K562 (cell line): ENCODE measurements around the gene PRR5. TPM values are rescaled to one million over a fixed set of nuclear protein-coding genes. Genes with fewer than 3 reads are reported as not detected.
A peak's percentile ranks its signal among the peaks of the same experiment; 100 is the strongest.

Source experiments
- BCOR ChIP-seq: fragments of 450-650 bp; IDR thresholded peaks from 2 replicates; pipeline ENCODE4 v1.6.1; 2016
- CC2D1A ChIP-seq: fragments of 450-650 bp; IDR thresholded peaks from 2 replicates; pipeline ENCODE4 v1.6.1; 2017; ENCODE audit warnings: mild to moderate bottlenecking
- MYNN ChIP-seq, 2 experiments: sonication (generic); formaldehyde crosslinking in 1 of 2; IDR thresholded peaks; 2 replicates each; pipeline versions ENCODE4 v1.5.0 to v1.6.1; 2016 to 2020; ENCODE audit warnings: antibody characterized with exemption in 1 of 2, missing genetic modification reagents in 1 of 2
- NFIC ChIP-seq: fragments of 450-650 bp; IDR thresholded peaks from 2 replicates; pipeline ENCODE4 v1.6.1; 2017; ENCODE audit warnings: mild to moderate bottlenecking, inconsistent platforms
- NFXL1 ChIP-seq: fragments of 450-650 bp; formaldehyde crosslinking; IDR thresholded peaks from 2 replicates; pipeline ENCODE4 v1.4.0; 2021; ENCODE audit warnings: mild to moderate bottlenecking
- POLR2AphosphoS5 ChIP-seq: IDR thresholded peaks from 2 replicates; pipeline ENCODE4 v1.6.1; 2011; ENCODE audit warnings: mild to moderate bottlenecking, low read depth, low read length, moderate library complexity; ENCODE audit not compliant: control insufficient read depth, insufficient read depth
- POLR2G ChIP-seq: fragments of 200-400 bp; formaldehyde crosslinking; IDR thresholded peaks from 2 replicates; pipeline ENCODE4 v1.6.1; 2017; ENCODE audit warnings: low read depth, mild to moderate bottlenecking, antibody characterized with exemption, low read length, moderate library complexity
- RCOR1 ChIP-seq, 2 experiments: IDR thresholded peaks; 2 replicates each; pipeline ENCODE4 v1.6.1; 2012; ENCODE audit warnings: low read depth in 2 of 2, low read length in 2 of 2, borderline replicate concordance in 1 of 2, improper control_type of control experiment in 1 of 2
- TCF7 ChIP-seq: sonication (generic); IDR thresholded peaks from 2 replicates; pipeline ENCODE4 v1.6.1; 2016; ENCODE audit warnings: antibody characterized with exemption, borderline replicate concordance
- TEAD1 ChIP-seq, 2 experiments: fragments of 450-650 bp in 1 of 2; sonication (generic) in 1 of 2; formaldehyde crosslinking; IDR thresholded peaks; 2 replicates each; pipeline versions ENCODE4 v1.4.0 to v1.8.0; 2020 to 2022; ENCODE audit warnings: mild to moderate bottlenecking in 2 of 2, missing genetic modification reagents in 1 of 2
- ZBTB33 ChIP-seq: sonication (generic); formaldehyde crosslinking; IDR thresholded peaks from 2 replicates; pipeline ENCODE4 v1.8.1; 2023; ENCODE audit warnings: mild to moderate bottlenecking, missing genetic modification reagents
- polyA plus RNA-seq, 8 experiments: library from polyadenylated mRNA; depleted of rRNA in 4 of 8; stranded (reverse) in 5 of 8; unstranded in 3 of 8; fragments of >200 nt; fragmentation: Nextera tagmentation in 2 of 8; fragmentation: Illumina TruSeq in 1 of 8; extraction: Ambion mirVana in 2 of 8; extraction: Trizol in 1 of 8; gene quantifications; 2 replicates each; pipeline versions ENCODE4 v1.2.1 to v1.2.3, GENCODE V29; 2011 to 2014; ENCODE audit warnings: inconsistent platforms in 1 of 8, missing spikeins in 1 of 8
- total RNA-seq, 7 experiments: library from RNA; depleted of rRNA in 6 of 7; stranded (reverse); fragments of >200 nt in 6 of 7; fragmentation: Illumina TruSeq in 2 of 7; extraction: Trizol in 2 of 7; gene quantifications; 2 replicates each; pipeline versions ENCODE4 v1.2.1 to v1.2.3, GENCODE V29; 2011 to 2021; ENCODE audit warnings: low replicate concordance in 1 of 7
- TF ChIP-seq, protein P1 (sequence below), 2 experiments: fragments of 450-650 bp; formaldehyde crosslinking in 1 of 2; IDR thresholded peaks; 2 replicates each; pipeline versions ENCODE4 v1.4.0 to v1.6.1; 2014 to 2020; ENCODE audit warnings: mild to moderate bottlenecking in 2 of 2, borderline replicate concordance in 1 of 2, low read depth in 1 of 2

PRR5 gene
- total and polyA plus RNA-seq, 9 of the 15 experiments (the other 6 are each of a cell fraction or from before 2014, with no cell fraction given) = 0.13 to 21.0 (median 7.5) TPM

DNA sequence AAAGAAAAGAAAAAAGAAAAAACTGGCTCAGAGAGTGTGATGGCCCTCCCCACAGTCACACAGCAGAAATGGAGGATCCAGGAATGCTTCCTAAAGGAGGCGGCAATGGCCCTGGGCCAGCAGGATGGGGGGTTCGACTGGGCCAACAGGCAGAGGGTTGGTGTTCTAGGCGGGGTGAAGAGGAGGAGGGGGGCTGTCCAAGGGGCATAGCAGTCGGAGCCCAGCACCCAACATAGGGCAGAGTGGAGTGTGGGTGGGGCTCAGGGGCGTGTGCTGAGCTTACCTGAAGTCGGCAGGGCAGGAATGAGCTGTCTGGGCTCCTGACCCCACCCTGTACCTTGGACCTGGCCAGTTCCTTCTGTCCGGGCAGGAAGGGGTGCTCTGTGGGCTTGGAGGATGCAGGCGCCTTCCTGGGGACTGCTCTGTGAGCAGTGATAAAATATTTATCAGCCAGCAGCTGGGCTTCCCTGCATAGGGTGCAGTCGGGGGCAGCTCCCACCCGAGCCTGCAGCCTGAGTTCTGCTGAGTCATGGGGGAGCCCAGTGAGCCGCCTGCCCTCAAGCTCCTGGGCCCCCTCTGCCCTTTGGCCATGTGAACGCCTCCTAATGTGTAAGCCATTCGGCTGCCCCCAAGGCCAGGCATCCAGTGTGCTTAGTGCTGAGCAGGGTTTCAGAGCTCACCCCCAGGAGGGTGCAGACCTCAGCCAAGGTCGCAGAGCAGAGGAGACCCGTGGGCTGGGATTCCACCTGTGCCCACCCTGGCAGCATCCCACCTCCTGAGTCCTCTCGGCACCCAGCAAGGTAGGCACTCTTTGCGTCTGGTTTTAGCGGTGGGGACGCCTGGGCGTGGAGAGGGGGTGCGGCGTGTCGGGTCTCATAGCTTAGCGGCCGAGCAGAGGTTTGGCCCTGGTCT is 25.3 kb upstream of the PRR5 start (continued):
- TF ChIP-seq, protein P1, sequence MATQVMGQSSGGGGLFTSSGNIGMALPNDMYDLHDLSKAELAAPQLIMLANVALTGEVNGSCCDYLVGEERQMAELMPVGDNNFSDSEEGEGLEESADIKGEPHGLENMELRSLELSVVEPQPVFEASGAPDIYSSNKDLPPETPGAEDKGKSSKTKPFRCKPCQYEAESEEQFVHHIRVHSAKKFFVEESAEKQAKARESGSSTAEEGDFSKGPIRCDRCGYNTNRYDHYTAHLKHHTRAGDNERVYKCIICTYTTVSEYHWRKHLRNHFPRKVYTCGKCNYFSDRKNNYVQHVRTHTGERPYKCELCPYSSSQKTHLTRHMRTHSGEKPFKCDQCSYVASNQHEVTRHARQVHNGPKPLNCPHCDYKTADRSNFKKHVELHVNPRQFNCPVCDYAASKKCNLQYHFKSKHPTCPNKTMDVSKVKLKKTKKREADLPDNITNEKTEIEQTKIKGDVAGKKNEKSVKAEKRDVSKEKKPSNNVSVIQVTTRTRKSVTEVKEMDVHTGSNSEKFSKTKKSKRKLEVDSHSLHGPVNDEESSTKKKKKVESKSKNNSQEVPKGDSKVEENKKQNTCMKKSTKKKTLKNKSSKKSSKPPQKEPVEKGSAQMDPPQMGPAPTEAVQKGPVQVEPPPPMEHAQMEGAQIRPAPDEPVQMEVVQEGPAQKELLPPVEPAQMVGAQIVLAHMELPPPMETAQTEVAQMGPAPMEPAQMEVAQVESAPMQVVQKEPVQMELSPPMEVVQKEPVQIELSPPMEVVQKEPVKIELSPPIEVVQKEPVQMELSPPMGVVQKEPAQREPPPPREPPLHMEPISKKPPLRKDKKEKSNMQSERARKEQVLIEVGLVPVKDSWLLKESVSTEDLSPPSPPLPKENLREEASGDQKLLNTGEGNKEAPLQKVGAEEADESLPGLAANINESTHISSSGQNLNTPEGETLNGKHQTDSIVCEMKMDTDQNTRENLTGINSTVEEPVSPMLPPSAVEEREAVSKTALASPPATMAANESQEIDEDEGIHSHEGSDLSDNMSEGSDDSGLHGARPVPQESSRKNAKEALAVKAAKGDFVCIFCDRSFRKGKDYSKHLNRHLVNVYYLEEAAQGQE (IDR thresholded peaks at IDR 0.05; ENCODE audit: borderline replicate concordance) = no peak
- TF ChIP-seq, protein P1 (CRISPR knock-in tag; IDR thresholded peaks at IDR 0.05; ENCODE audit: low read depth) = peak; percentile 15; the same call in 1 of the 2 replicates
- TF ChIP-seq CC2D1A = peak; percentile 95; the same call in 1 of the 2 replicates
- peak; percentile 56; the same call in 1 of the 2 replicates for TF ChIP-seq TCF7
- TF ChIP-seq NFXL1 (CRISPR knock-in tag) = no peak
- peak; percentile 87 for TF ChIP-seq BCOR
- TF ChIP-seq POLR2G = peak; percentile 69
- TF ChIP-seq POLR2AphosphoS5 = peak; percentile 95
- peak; percentile 95 for TF ChIP-seq NFIC
- peak; percentile 67 to 74; a peak in 3 of 4 replicates for TF ChIP-seq TEAD1 (CRISPR knock-in tag; IDR thresholded peaks at IDR 0.05)
- peak; percentile 26 to 88; a peak in 2 of 4 replicates for TF ChIP-seq RCOR1 (IDR thresholded peaks at IDR 0.05; ENCODE audit: borderline replicate concordance in 1 of 2, low read depth in 2 of 2, low read length in 2 of 2)
- TF ChIP-seq ZBTB33 (CRISPR knock-in tag) = no peak; the same call in 1 of the 2 replicates
- peak; percentile 91 for TF ChIP-seq MYNN (IDR thresholded peaks at IDR 0.05)
- no peak for TF ChIP-seq MYNN (CRISPR knock-in tag; IDR thresholded peaks at IDR 0.05)
